Loucy (cell line): Measurements from ENCODE around the gene NEO1.

ENCODE experiments used
- H2AFZ ChIP-seq: fragments of 200-600 bp; sonication (generic); 2 replicates; pipeline ENCODE4 v1.6.0; 2016; ENCODE audit warnings: antibody characterized with exemption, mild to moderate bottlenecking, low read length, moderate library complexity
- H3F3A ChIP-seq: fragments of 200-600 bp; 2 replicates; pipeline ENCODE4 v1.6.0; 2016; ENCODE audit warnings: antibody characterized with exemption, low read depth, mild to moderate bottlenecking
- H3K27me3 ChIP-seq: fragments of 200-600 bp; sonication (generic); 2 replicates; pipeline ENCODE4 v1.6.1; 2014; ENCODE audit warnings: low read length, mild to moderate bottlenecking; ENCODE audit not compliant: insufficient read depth, poor library complexity, severe bottlenecking
- H3K36me3 ChIP-seq: fragments of 200-600 bp; sonication (generic); 2 replicates; pipeline ENCODE4 v1.6.1; 2016; ENCODE audit warnings: low read length; ENCODE audit not compliant: insufficient read depth
- H3K4me1 ChIP-seq: fragments of 200-600 bp; sonication (generic); 2 replicates; pipeline ENCODE4 v1.5.1; 2014; ENCODE audit warnings: low read length, mild to moderate bottlenecking; ENCODE audit not compliant: insufficient read depth, poor library complexity, severe bottlenecking
- H3K4me2 ChIP-seq: fragments of 200-600 bp; sonication (generic); 2 replicates; pipeline ENCODE4 v1.6.0; 2014; ENCODE audit warnings: antibody characterized with exemption, low read length, low read depth, mild to moderate bottlenecking; ENCODE audit not compliant: poor library complexity, severe bottlenecking
- H3K4me3 ChIP-seq: fragments of 200-600 bp; sonication (generic); 2 replicates; pipeline ENCODE4 v1.5.1; 2014; ENCODE audit warnings: low read length, mild to moderate bottlenecking, mixed read lengths; ENCODE audit not compliant: poor library complexity, severe bottlenecking
- H3K79me2 ChIP-seq: fragments of 200-600 bp; sonication (generic); 2 replicates; pipeline ENCODE4 v1.6.1; 2014; ENCODE audit warnings: low read length; ENCODE audit not compliant: insufficient read depth
- H3K9ac ChIP-seq: fragments of 200-600 bp; sonication (generic); 2 replicates; pipeline ENCODE4 v1.6.0; 2014; ENCODE audit warnings: mild to moderate bottlenecking, low read depth, low read length, moderate library complexity; ENCODE audit not compliant: poor library complexity, severe bottlenecking
- H3K9me2 ChIP-seq: fragments of 200-600 bp; sonication (generic); replicated peaks from 2 replicates; pipeline ENCODE4 v1.6.1; 2016; ENCODE audit warnings: low read depth, low read length, mixed read lengths
- H3K9me3 ChIP-seq: fragments of 200-600 bp; sonication (generic); 2 replicates; pipeline ENCODE4 v1.6.1; 2014; ENCODE audit warnings: mild to moderate bottlenecking, antibody characterized with exemption, low read length, low read depth; ENCODE audit not compliant: insufficient read depth
- H4K20me1 ChIP-seq: fragments of 200-600 bp; sonication (generic); 2 replicates; pipeline ENCODE4 v1.6.0; 2014; ENCODE audit warnings: antibody characterized with exemption, low read length, mild to moderate bottlenecking; ENCODE audit not compliant: insufficient read depth, poor library complexity, severe bottlenecking
- CTCF ChIP-seq: fragments of 200-600 bp; sonication (generic); conservative IDR thresholded peaks from 2 replicates; pipeline ENCODE4 v1.5.1; 2014; ENCODE audit warnings: mild to moderate bottlenecking, antibody characterized with exemption, low read length
- EZH2phosphoT487 ChIP-seq: fragments of 200-600 bp; IDR thresholded peaks from 2 replicates; pipeline ENCODE4 v1.6.1; 2018; ENCODE audit warnings: antibody characterized with exemption, mild to moderate bottlenecking, moderate library complexity, borderline replicate concordance

Gene NEO1

GRCh38 chr15:73130830-73131229, 78.6 kb downstream of the NEO1 start:
- H3F3A ChIP-seq = no peaks in the 10 kb centered on the region
- H3K4me3 ChIP-seq = no peak overlapping the region
- H2AFZ ChIP-seq = no peak overlapping the region
- no peaks in the 10 kb centered on the region; the same call in 1 of the 2 replicates for H3K9me2 ChIP-seq
- no peak for TF ChIP-seq EZH2phosphoT487
- no peak for TF ChIP-seq CTCF
- no peaks in the 10 kb centered on the region for H3K9me3 ChIP-seq
- no peaks in the 10 kb centered on the region for H3K36me3 ChIP-seq
- H3K4me1 ChIP-seq = no peaks in the 10 kb centered on the region
- no peaks in the 10 kb centered on the region for H4K20me1 ChIP-seq
- no peak overlapping the region for H3K9ac ChIP-seq
- H3K27me3 ChIP-seq = no peaks in the 10 kb centered on the region
- H3K4me2 ChIP-seq = no peak overlapping the region
- H3K79me2 ChIP-seq = no peaks in the 10 kb centered on the region

GRCh38 chr15:73134196-73134595, 81.9 kb downstream of the NEO1 start:
- no peak overlapping the region for H3K4me2 ChIP-seq
- H3K36me3 ChIP-seq = no peaks in the 10 kb centered on the region
- no peaks in the 10 kb centered on the region for H3K9me3 ChIP-seq
- H2AFZ ChIP-seq = no peak overlapping the region
- no peak for TF ChIP-seq CTCF
- H3F3A ChIP-seq = no peaks in the 10 kb centered on the region
- H3K27me3 ChIP-seq = no peaks in the 10 kb centered on the region
- no peak overlapping the region for H3K9ac ChIP-seq
- H3K4me3 ChIP-seq = no peak overlapping the region
- H3K9me2 ChIP-seq = no peaks in the 10 kb centered on the region; the same call in 1 of the 2 replicates
- no peaks in the 10 kb centered on the region for H4K20me1 ChIP-seq
- H3K4me1 ChIP-seq = no peaks in the 10 kb centered on the region
- H3K79me2 ChIP-seq = no peaks in the 10 kb centered on the region

- Histone ChIP-seq H3K36me3 (no peaks in the 10 kb centered on the region), H3K9me2 (no peaks in the 10 kb centered on the region), H3K9me3 (no peaks in the 10 kb centered on the region), H3K79me2 (no peaks in the 10 kb centered on the region), H3K27me3 (no peaks in the 10 kb centered on the region), H3K4me1 (no peaks in the 10 kb centered on the region), H3K4me2 (no peak overlapping the region), H2AFZ (no peak overlapping the region), H3K4me3 (no peak overlapping the region), H3K9ac (no peak overlapping the region), H3F3A (no peaks in the 10 kb centered on the region), H4K20me1 (no peaks in the 10 kb centered on the region)
- TF ChIP-seq CTCF (no peak), EZH2phosphoT487 (no peak)
These were observed 86.9 kb downstream of the NEO1 start for GRCh38 chr15:73139041-73139743.
